ENCODE data around the gene CHAMP1. TPM values are rescaled to one million over a fixed set of nuclear protein-coding genes. Genes with fewer than 3 reads are reported as not detected.

Gene CHAMP1
- total and polyA plus RNA-seq, 2 of the 8 experiments (the other 6 are each of a cell fraction or from before 2014, with no cell fraction given): 26.8 to 41.9 TPM

DNA sequence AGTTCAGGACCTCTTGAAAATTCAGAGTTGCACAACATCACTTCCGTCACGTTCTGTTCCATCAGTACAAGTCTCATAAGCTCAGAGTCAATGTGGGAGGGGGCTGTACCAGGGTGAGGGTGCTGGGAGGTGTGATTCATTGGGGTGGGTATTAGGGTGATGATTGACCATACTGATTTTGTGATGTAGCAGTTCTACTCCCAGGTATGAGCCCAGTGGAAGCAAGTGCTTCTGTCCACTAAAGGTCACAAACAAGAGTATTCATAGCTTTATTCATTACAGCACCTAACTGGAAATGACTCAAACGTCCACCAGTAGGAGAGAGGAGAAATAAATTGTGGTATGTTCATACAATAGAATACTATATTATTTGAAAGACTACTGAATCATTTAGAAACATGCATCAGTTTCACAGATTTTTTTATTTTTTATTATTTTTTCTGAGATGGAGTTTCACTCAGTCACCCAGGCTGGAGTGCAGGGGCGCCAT lies 45.0 kb upstream of the CHAMP1 start:
- H3K9ac ChIP-seq (replicated peaks in 1 of 4; ENCODE audit: extremely low read depth in 1 of 4, low read depth in 3 of 4, low read length in 3 of 4): no peak overlapping the region
- H3K36me3 ChIP-seq (ENCODE audit: control insufficient read depth in 2 of 4, insufficient read depth in 4 of 4, low read length in 3 of 4): peaks cover 12 to 82% (median 56%) of the 10 kb centered on the region in 4 experiments; a peak in 7 of 8 replicates
- ChIA-PET POLR2A (ENCODE audit: partially characterized antibody) (interaction anchor here (0.8 to 7.2 kb wide), 6 partner anchors 8 to 28 kb away, joined by 3 to 44 read pairs (median 4); partner anchors contain the start of gene UPF3A), CTCF (ENCODE audit: partially characterized antibody) (interaction anchor here (1.1 kb wide), 1 partner anchor 67 kb away, joined by 7 read pairs; no protein-coding TSS in a partner anchor)
- no peak overlapping the region for H3K56ac ChIP-seq (replicated peaks; ENCODE audit: insufficient read length, low read depth, low read length)
- no peaks in the 10 kb centered on the region for H3K79me2 ChIP-seq (ENCODE audit: control insufficient read depth in 1 of 2, insufficient read depth in 2 of 2, low read length in 2 of 2)
- H3K27ac ChIP-seq (ENCODE audit: low read depth, low read length): no peak overlapping the region
- 93% methylated on average over 4 of the region's 4 CpGs; no CpG with 5 or more reads in 1 of the 2 experiments for WGBS, 2 experiments (ENCODE audit: extremely low coverage in 1 of 2, insufficient coverage in 1 of 2, insufficient read length in 1 of 2, insufficient replicate concordance in 2 of 2, low coverage in 1 of 2, low lambda C conversion rate in 2 of 2, missing lambda C conversion rate in 1 of 2)
- H3K9me3 ChIP-seq (ENCODE audit: insufficient read depth in 2 of 2, low read depth in 1 of 2, low read length in 1 of 2): no peaks in the 10 kb centered on the region
- no peak overlapping the region for H4K8ac ChIP-seq (ENCODE audit: extremely low read depth, insufficient read depth, low read length)
- DNase-seq (ENCODE audit: low read depth in 1 of 2, low spot score in 2 of 2) (no peak), FAIRE-seq (no peak)
- no peak overlapping the region for H2BK120ac ChIP-seq (replicated peaks; ENCODE audit: low read depth, low read length)
- no peak overlapping the region for H3K4me2 ChIP-seq (ENCODE audit: insufficient read depth in 1 of 2, low read depth in 2 of 2, low read length in 2 of 2)
- no peak overlapping the region for H2AFZ ChIP-seq (ENCODE audit: low read length)
- H3K4me1 ChIP-seq (replicated peaks in 1 of 4; ENCODE audit: control insufficient read depth in 3 of 4, insufficient read depth in 4 of 4, low read length in 3 of 4): no peaks in the 10 kb centered on the region
- no peak overlapping the region for H2BK20ac ChIP-seq (ENCODE audit: low read length)
- no peaks in the 10 kb centered on the region for H3K79me1 ChIP-seq (ENCODE audit: low read depth, low read length)
- H4K5ac ChIP-seq (ENCODE audit: insufficient read length, low read depth, low read length): no peak overlapping the region
- no peak overlapping the region for H3K23ac ChIP-seq (ENCODE audit: insufficient read length)
- H3K14ac ChIP-seq (ENCODE audit: insufficient read length): no peak overlapping the region
- H3K4me3 ChIP-seq (ENCODE audit: extremely low read depth in 1 of 4, insufficient read depth in 2 of 4, low read depth in 3 of 4, low read length in 4 of 4): no peak overlapping the region
- H2BK15ac ChIP-seq (ENCODE audit: low read length): no peak overlapping the region
- no peak overlapping the region for H2AK5ac ChIP-seq (ENCODE audit: low read depth, low read length)
- H3K27me3 ChIP-seq (replicated peaks in 1 of 4; ENCODE audit: control insufficient read depth in 3 of 4, extremely low read depth in 1 of 4, insufficient read depth in 3 of 4, low read length in 3 of 4): no peaks in the 10 kb centered on the region
- no peak overlapping the region for H2BK12ac ChIP-seq (ENCODE audit: low read depth, low read length)
- H3K4ac ChIP-seq (replicated peaks; ENCODE audit: insufficient read length, low read depth, low read length): no peak overlapping the region
- no peak overlapping the region for H4K91ac ChIP-seq (replicated peaks; ENCODE audit: insufficient read length, low read length)
- no peaks in the 10 kb centered on the region for H3K23me2 ChIP-seq (ENCODE audit: low read depth, low read length)
- H3K18ac ChIP-seq (ENCODE audit: extremely low read depth, low read length): no peak overlapping the region
- H2BK5ac ChIP-seq (ENCODE audit: low read depth, low read length): no peak overlapping the region
- H4K20me1 ChIP-seq (replicated peaks in 1 of 2; ENCODE audit: control insufficient read depth in 1 of 2, insufficient read depth in 2 of 2, low read length in 2 of 2): peaks cover 4% of the 10 kb centered on the region in 2 experiments
- TF ChIP-seq RFX5 (IDR thresholded peaks at IDR 0.05; ENCODE audit: borderline replicate concordance, low read depth, low read length): no peak
- TF ChIP-seq YY1 (IDR thresholded peaks at IDR 0.05; ENCODE audit: low read depth, low read length): no peak
- TF ChIP-seq CBX5 (IDR thresholded peaks at IDR 0.05; ENCODE audit: low read depth, low read length): no peak
- no peak for TF ChIP-seq ZNF274 (IDR thresholded peaks at IDR 0.05; ENCODE audit: borderline replicate concordance, extremely low read depth, low read length)
- no peak for TF ChIP-seq TAF7 (optimal IDR thresholded peaks at IDR 0.05; ENCODE audit: borderline replicate concordance, low read depth, low read length)
- TF ChIP-seq CBX8 (IDR thresholded peaks at IDR 0.05; ENCODE audit: borderline replicate concordance, low read depth, low read length): no peak
- no peak for TF ChIP-seq BRCA1 (IDR thresholded peaks at IDR 0.05; ENCODE audit: low read depth, low read length)
- no peak for TF ChIP-seq NANOG (IDR thresholded peaks at IDR 0.05; ENCODE audit: insufficient read depth, low read depth, low read length, poor library complexity, severe bottlenecking)
- TF ChIP-seq SAP30 (IDR thresholded peaks at IDR 0.05; ENCODE audit: insufficient read depth, insufficient replicate concordance, low read length): no peak
- TF ChIP-seq RBBP5 (IDR thresholded peaks at IDR 0.05; ENCODE audit: borderline replicate concordance, low read depth, low read length): no peak
- no peak for TF ChIP-seq SIN3A (conservative IDR thresholded peaks at IDR 0.05 in 1 of 2, IDR thresholded peaks at IDR 0.05 in 1 of 2; ENCODE audit: low read depth in 1 of 2, low read length in 2 of 2)
- TF ChIP-seq SP1 (IDR thresholded peaks at IDR 0.05; ENCODE audit: low read depth, low read length): no peak
- TF ChIP-seq KDM5A (IDR thresholded peaks at IDR 0.05; ENCODE audit: low read length): no peak
